Spinal cord (tissue), 10 donors: Measurements from ENCODE around the gene POU3F3. TPM values are rescaled to one million over a fixed set of nuclear protein-coding genes. Genes with fewer than 3 reads are reported as not detected.

Experiments used
- DNase-seq, 6 donors: peaks; one replicate each; pipeline versions ENCODE4 v3.0.0 to v3.0.0-alpha.2; 2013 to 2015; ENCODE audit warnings: low spot score in 6 of 6, low read depth in 4 of 6
- H3K27ac ChIP-seq: one replicate; pipeline ENCODE4 v1.5.1; 2013; ENCODE audit warnings: low read depth, low read length, control low read depth
- H3K27me3 ChIP-seq: one replicate; pipeline ENCODE4 v1.6.1; 2013; ENCODE audit warnings: low read length; ENCODE audit not compliant: control insufficient read depth, insufficient read depth
- H3K36me3 ChIP-seq: one replicate; pipeline ENCODE4 v1.6.1; 2013; ENCODE audit warnings: low read length; ENCODE audit not compliant: control insufficient read depth, insufficient read depth
- H3K4me1 ChIP-seq: one replicate; pipeline ENCODE4 v1.6.1; 2013; ENCODE audit warnings: low read length; ENCODE audit not compliant: control insufficient read depth, insufficient read depth
- H3K4me3 ChIP-seq: one replicate; pipeline ENCODE4 v1.5.1; 2013; ENCODE audit warnings: low read depth, low read length, control low read depth
- H3K9me3 ChIP-seq: one replicate; pipeline ENCODE4 v1.6.1; 2013; ENCODE audit warnings: low read length; ENCODE audit not compliant: control insufficient read depth, insufficient read depth
- WGBS: methylation state at CpG from one replicate; pipeline ENCODE4 v1.1.5; 2013; ENCODE audit warnings: missing lambda C conversion rate; ENCODE audit not compliant: insufficient coverage; 5-methylcytosine and 5-hydroxymethylcytosine counted together
- long read RNA-seq, 4 donors: transcript quantifications; one replicate each; lab custom pipeline, GENCODE V29; 2026
- polyA plus RNA-seq, 2 donors: library from polyadenylated mRNA; unstranded; fragments of 120-200 nt; gene quantifications; one replicate each; pipeline ENCODE4 v1.2.1, GENCODE V29; 2013; ENCODE audit not compliant: insufficient read length in 2 of 2
- total RNA-seq, 2 donors: library from RNA; depleted of rRNA in 1 of 2; stranded (reverse); fragments of 120-200 nt in 1 of 2; fragments of >200 nt in 1 of 2; gene quantifications; one replicate each; pipeline versions ENCODE4 v1.2.3 to v1.2.4, GENCODE V29; 2013 to 2014
- donor health status: healthy.

POU3F3 gene
- total RNA-seq (10 to 100 TPM; 20.5 to 27.0 TPM), polyA plus RNA-seq (10 to 100 TPM; 52.2 to 67.8 TPM)
- long read RNA-seq, donor 1, transcript POU3F3-201 (1 exons, 3,064 nt) = major isoform, 51 of 51 reads
- long read RNA-seq, donor 1, partial matches to known transcripts = 0 of 51 reads
- long read RNA-seq, donor 1, other reads (novel, unspliced or antisense) = 0 of 51 reads
- long read RNA-seq, donor 2, transcript POU3F3-201 (1 exons, 3,064 nt) = major isoform, 26 of 26 reads
- long read RNA-seq, donor 2, partial matches to known transcripts = 0 of 26 reads
- long read RNA-seq, donor 2, other reads (novel, unspliced or antisense) = 0 of 26 reads
- long read RNA-seq, donor 3, transcript POU3F3-201 (1 exons, 3,064 nt) = major isoform, 31 of 31 reads
- long read RNA-seq, donor 3, partial matches to known transcripts = 0 of 31 reads
- long read RNA-seq, donor 3, other reads (novel, unspliced or antisense) = 0 of 31 reads
- long read RNA-seq, donor 4 = 0 reads

- DNase-seq = peak in 5 of 6 donors; percentile 98 to 100 (median 99)
- H3K4me1 ChIP-seq = peaks cover 22% of the 10 kb centered on the region
- peak within 1 kb of the TSS; percentile 95 for H3K27ac ChIP-seq
- peak within 1 kb of the TSS; percentile 69 for H3K4me3 ChIP-seq
- no peaks in the 10 kb centered on the region for H3K9me3 ChIP-seq
- peaks cover 14% of the 10 kb centered on the region for H3K36me3 ChIP-seq
- peaks cover 51% of the 10 kb centered on the region for H3K27me3 ChIP-seq
- WGBS = under 1% methylated on average over 30 of the region's 65 CpGs
Measured at GRCh38 chr2:104853534-104854497, at the start of gene POU3F3. Gene POU3F3, plus strand, starts transcription at chr2:104854115. Its CDS starts 1,396 bp downstream, at chr2:104855511.

GRCh38 chr2:104804148-104804890 lies 49.6 kb upstream of the POU3F3 start:
- Histone ChIP-seq H3K4me3 (no peak overlapping the region), H3K4me1 (no peaks in the 10 kb centered on the region), H3K36me3 (no peaks in the 10 kb centered on the region), H3K27me3 (no peaks in the 10 kb centered on the region), H3K9me3 (no peaks in the 10 kb centered on the region), H3K27ac (no peak overlapping the region)
- WGBS = 100% methylated on average over 4 of the region's 6 CpGs
- no peak for DNase-seq

- Histone ChIP-seq H3K27ac (no peak overlapping the region), H3K27me3 (no peaks in the 10 kb centered on the region), H3K9me3 (no peaks in the 10 kb centered on the region), H3K4me3 (no peak overlapping the region), H3K4me1 (no peaks in the 10 kb centered on the region), H3K36me3 (peaks cover 3% of the 10 kb centered on the region)
- WGBS = no CpG with 5 or more reads among the region's 1 CpG
- DNase-seq = no peak
Measured at GRCh38 chr2:104812286-104812685, 41.6 kb upstream of the POU3F3 start.

GRCh38 chr2:104816143-104816542 lies 37.8 kb upstream of the POU3F3 start:
- H3K36me3 ChIP-seq = no peaks in the 10 kb centered on the region
- H3K4me3 ChIP-seq = no peak overlapping the region
- no peaks in the 10 kb centered on the region for H3K9me3 ChIP-seq
- H3K27me3 ChIP-seq = no peaks in the 10 kb centered on the region
- no peak overlapping the region for H3K27ac ChIP-seq
- no peak for DNase-seq
- H3K4me1 ChIP-seq = peaks cover 3% of the 10 kb centered on the region
- 90% methylated on average over 4 of the region's 5 CpGs for WGBS

- Histone ChIP-seq H3K4me3 (no peak overlapping the region), H3K27ac (no peak overlapping the region), H3K9me3 (no peaks in the 10 kb centered on the region), H3K27me3 (no peaks in the 10 kb centered on the region), H3K36me3 (no peaks in the 10 kb centered on the region), H3K4me1 (peaks cover 3% of the 10 kb centered on the region)
- DNase-seq = no peak
- 57% methylated on average over 6 of the region's 6 CpGs for WGBS
Measured at GRCh38 chr2:104818264-104818663, 35.7 kb upstream of the POU3F3 start.

- DNase-seq = no peak
- H3K27ac ChIP-seq = no peak overlapping the region
- H3K27me3 ChIP-seq = no peaks in the 10 kb centered on the region
- WGBS = 100% methylated on average over 1 of the region's 3 CpGs
- H3K36me3 ChIP-seq = no peaks in the 10 kb centered on the region
- peaks cover 3% of the 10 kb centered on the region for H3K4me1 ChIP-seq
- no peaks in the 10 kb centered on the region for H3K9me3 ChIP-seq
- no peak overlapping the region for H3K4me3 ChIP-seq
Measured at GRCh38 chr2:104820126-104820525, 33.8 kb upstream of the POU3F3 start.

- Histone ChIP-seq H3K27ac (peak overlapping the region; percentile 12), H3K36me3 (no peaks in the 10 kb centered on the region), H3K4me3 (no peak overlapping the region), H3K27me3 (no peaks in the 10 kb centered on the region), H3K9me3 (no peaks in the 10 kb centered on the region), H3K4me1 (no peaks in the 10 kb centered on the region)
- no peak for DNase-seq
- WGBS = 55% methylated on average over 1 of the region's 3 CpGs
Measured at GRCh38 chr2:104825124-104825865, 28.6 kb upstream of the POU3F3 start.

GRCh38 chr2:104826016-104826415 lies 27.9 kb upstream of the POU3F3 start:
- no peaks in the 10 kb centered on the region for H3K27me3 ChIP-seq
- H3K36me3 ChIP-seq = no peaks in the 10 kb centered on the region
- peak in 2 of 6 donors; percentile 62 to 73 for DNase-seq
- no peaks in the 10 kb centered on the region for H3K9me3 ChIP-seq
- no peak overlapping the region for H3K4me3 ChIP-seq
- 40% methylated on average over 1 of the region's 2 CpGs for WGBS
- peak overlapping the region; percentile 12 for H3K27ac ChIP-seq
- H3K4me1 ChIP-seq = no peaks in the 10 kb centered on the region
